ENCODE data around the gene TTC5.
"Not testable (repeated sequence)": the region's sequence is repeated elsewhere in the genome, so short reads cannot be mapped to it uniquely, and the experiment has no call there.

The TTC5 gene

GRCh38 chr14:20295067-20295466 lies 10.7 kb downstream of the TTC5 start:
- no peak for DNase-seq

GRCh38 chr14:20294636-20295035 lies 11.1 kb downstream of the TTC5 start:
- DNase-seq = no peak

GRCh38 chr14:20281998-20282397 lies 23.8 kb downstream of the TTC5 start:
- DNase-seq = not testable (repeated sequence)

- not testable (repeated sequence) for DNase-seq
Measured at GRCh38 chr14:20280265-20280664, 25.5 kb downstream of the TTC5 start.

- no peak for DNase-seq
Measured at GRCh38 chr14:20278414-20278813, 27.3 kb downstream of the TTC5 start.

- no peak for DNase-seq
Measured at GRCh38 chr14:20277409-20277808, 28.3 kb downstream of the TTC5 start.

- no peak for DNase-seq
Measured at GRCh38 chr14:20274062-20274461, 31.7 kb downstream of the TTC5 start.

- not testable (repeated sequence) for DNase-seq
Measured at GRCh38 chr14:20264361-20264760, 41.4 kb downstream of the TTC5 start.

- DNase-seq = no peak
Measured at GRCh38 chr14:20262642-20263128, 43.1 kb downstream of the TTC5 start.

GRCh38 chr14:20247646-20248246 lies 58.0 kb downstream of the TTC5 start:
- DNase-seq = peak; percentile 34
